Fibroblast of peridontal ligament (primary cell): ENCODE measurements around the gene KIF16B.

Experiments used
- DNase-seq: peaks from one replicate; pipeline ENCODE4 v3.0.0-alpha.2; 2010; ENCODE audit errors: extremely low read depth

The KIF16B gene

GRCh38 chr20:16400234-16400633 lies 173.0 kb downstream of the KIF16B start:
- DNase-seq: no peak

- DNase-seq: no peak
These were observed 173.4 kb downstream of the KIF16B start for GRCh38 chr20:16399801-16400200.

- peak; percentile 89 for DNase-seq
These were observed 176.2 kb downstream of the KIF16B start for GRCh38 chr20:16397086-16397485.

GRCh38 chr20:16395366-16395765 lies 177.9 kb downstream of the KIF16B start:
- no peak for DNase-seq

- no peak for DNase-seq
These were observed 178.5 kb downstream of the KIF16B start for GRCh38 chr20:16394784-16395183.

- DNase-seq: no peak
These were observed 179.4 kb downstream of the KIF16B start for GRCh38 chr20:16393836-16394235.

GRCh38 chr20:16393297-16393696 lies 180.0 kb downstream of the KIF16B start:
- DNase-seq: no peak

GRCh38 chr20:16392346-16392745 lies 180.9 kb downstream of the KIF16B start:
- DNase-seq: no peak

GRCh38 chr20:16390991-16391390 lies 182.3 kb downstream of the KIF16B start:
- DNase-seq: no peak

GRCh38 chr20:16388731-16389130 lies 184.5 kb downstream of the KIF16B start:
- no peak for DNase-seq

GRCh38 chr20:16387666-16388065 lies 185.6 kb downstream of the KIF16B start:
- DNase-seq: no peak

- no peak for DNase-seq
These were observed 187.4 kb downstream of the KIF16B start for GRCh38 chr20:16385891-16386290.

- no peak for DNase-seq
These were observed 187.8 kb downstream of the KIF16B start for GRCh38 chr20:16385462-16385861.

GRCh38 chr20:16381444-16381843 lies 191.8 kb downstream of the KIF16B start:
- no peak for DNase-seq

- DNase-seq: no peak
These were observed 194.4 kb downstream of the KIF16B start for GRCh38 chr20:16378712-16379370.

GRCh38 chr20:16378122-16378521 lies 195.1 kb downstream of the KIF16B start:
- no peak for DNase-seq

GRCh38 chr20:16369441-16369840 lies 203.8 kb downstream of the KIF16B start:
- DNase-seq: peak; percentile 70

GRCh38 chr20:16368645-16369292 lies 204.5 kb downstream of the KIF16B start:
- DNase-seq: peak; percentile 60

GRCh38 chr20:16367948-16368560 lies 205.2 kb downstream of the KIF16B start:
- DNase-seq: no peak

GRCh38 chr20:16366529-16366928 lies 206.7 kb downstream of the KIF16B start:
- no peak for DNase-seq

- no peak for DNase-seq
These were observed 208.9 kb downstream of the KIF16B start for GRCh38 chr20:16364320-16364687.

GRCh38 chr20:16363506-16364319 lies 209.5 kb downstream of the KIF16B start:
- peak; percentile 81 for DNase-seq
